NCI-H2107 (cell line): ENCODE results near the gene RPL22.

Experiments used
- DNase-seq: peaks from one replicate; lab custom pipeline; 2025; lab: John Stamatoyannopoulos, UW

Gene RPL22

DNA sequence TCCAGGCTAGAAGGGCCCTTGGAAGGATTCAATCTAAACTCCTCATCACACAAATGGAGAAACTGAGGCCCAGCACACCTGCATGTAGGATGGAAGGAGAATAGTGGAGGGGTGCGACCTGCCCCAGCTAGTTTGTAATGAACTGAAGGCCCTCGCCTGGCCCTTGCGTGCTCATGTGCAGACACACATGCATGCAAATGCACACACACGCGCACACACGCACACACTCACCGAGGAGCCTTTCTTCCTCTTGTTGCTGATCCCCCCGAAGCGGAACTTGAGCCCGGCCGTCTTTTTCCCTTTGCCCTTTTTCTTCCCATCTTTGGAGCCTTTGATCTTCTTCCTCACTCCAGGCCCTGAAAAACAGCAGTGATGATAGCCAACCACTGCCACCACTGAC lies 47.2 kb downstream of the RPL22 start:
- DNase-seq, result no peak

DNA sequence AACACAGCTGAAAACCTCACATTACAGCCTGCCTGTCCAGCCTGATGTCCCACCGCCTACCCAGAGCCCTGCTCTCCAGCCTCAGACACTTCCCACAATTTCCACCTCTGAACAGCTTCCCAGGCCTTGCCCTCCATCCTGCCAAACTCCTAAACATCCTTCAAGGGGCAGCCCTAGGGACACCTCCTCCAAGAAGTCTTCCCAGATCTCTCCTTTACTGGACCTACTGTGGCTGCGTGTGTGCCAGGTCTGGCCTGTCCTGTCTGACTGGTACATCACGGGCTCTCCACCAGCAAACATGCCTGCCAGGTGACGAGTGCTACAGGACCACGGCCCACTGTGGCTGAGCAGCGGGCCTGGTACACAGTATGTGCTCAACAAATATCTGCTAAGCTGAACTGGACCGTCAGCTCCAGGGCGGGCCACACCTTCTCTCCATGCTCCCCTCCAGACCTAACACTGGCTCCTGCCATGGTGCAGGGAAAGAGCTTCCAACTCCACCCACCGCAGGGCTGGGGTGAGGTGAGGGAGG lies 48.0 kb downstream of the RPL22 start:
- no peak for DNase-seq

DNA sequence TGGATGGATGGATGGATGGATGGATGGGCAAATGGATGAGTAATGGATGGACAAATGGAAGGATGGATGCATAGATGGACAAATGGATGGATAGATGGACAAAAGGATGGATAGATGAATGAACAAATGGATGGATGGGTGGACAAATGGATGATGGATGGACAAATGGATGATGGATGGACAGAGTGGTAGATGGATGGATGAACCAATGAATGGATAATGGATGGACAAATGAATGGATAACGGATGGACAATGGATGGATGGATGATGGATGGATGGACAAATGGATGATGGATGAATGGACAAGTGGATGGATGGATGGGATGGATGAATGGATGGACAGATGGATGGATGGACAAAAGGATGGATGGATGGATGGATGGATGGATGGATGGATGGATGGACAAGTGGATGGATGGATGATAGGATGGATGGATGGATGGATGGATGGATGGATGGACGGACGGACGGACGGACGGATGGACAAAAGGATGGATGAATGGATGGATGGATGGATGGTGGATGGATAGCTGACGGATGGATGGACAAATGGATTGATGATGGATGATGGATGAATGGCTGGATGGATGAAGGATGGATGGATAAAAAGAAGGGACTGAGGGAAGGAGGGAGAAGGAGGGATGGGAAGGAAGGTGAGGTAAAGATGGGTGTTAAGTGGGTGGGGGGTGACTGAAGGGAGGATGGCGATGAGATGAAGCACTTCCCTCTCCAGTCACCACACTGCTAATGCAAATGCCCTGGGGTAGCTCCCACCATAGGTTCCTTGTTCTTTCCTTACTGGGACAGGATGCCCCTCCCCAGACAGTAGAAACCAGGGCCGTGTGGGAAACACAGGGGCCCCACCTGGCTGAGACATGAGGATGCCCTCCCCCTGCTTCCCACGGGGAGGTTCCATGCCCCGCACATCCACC lies 49.1 kb downstream of the RPL22 start:
- DNase-seq, result no peak

DNA sequence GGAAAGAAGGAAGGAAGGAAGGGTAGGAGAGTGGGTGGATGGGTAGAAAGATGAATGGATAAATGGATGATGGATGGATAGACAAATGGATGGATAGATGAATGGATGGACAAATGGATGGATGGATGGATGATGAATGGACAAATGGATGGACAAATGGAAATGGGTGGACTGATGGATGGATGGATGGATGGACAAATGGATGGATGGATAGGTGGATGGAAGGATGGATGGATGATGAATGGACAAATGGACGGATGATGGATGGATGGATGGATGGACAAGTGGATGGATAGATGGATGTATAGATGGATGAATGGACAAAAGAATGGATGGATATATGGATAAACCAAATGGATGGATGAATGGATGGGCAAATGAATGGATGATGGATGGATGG lies 49.8 kb downstream of the RPL22 start:
- no peak for DNase-seq

DNA sequence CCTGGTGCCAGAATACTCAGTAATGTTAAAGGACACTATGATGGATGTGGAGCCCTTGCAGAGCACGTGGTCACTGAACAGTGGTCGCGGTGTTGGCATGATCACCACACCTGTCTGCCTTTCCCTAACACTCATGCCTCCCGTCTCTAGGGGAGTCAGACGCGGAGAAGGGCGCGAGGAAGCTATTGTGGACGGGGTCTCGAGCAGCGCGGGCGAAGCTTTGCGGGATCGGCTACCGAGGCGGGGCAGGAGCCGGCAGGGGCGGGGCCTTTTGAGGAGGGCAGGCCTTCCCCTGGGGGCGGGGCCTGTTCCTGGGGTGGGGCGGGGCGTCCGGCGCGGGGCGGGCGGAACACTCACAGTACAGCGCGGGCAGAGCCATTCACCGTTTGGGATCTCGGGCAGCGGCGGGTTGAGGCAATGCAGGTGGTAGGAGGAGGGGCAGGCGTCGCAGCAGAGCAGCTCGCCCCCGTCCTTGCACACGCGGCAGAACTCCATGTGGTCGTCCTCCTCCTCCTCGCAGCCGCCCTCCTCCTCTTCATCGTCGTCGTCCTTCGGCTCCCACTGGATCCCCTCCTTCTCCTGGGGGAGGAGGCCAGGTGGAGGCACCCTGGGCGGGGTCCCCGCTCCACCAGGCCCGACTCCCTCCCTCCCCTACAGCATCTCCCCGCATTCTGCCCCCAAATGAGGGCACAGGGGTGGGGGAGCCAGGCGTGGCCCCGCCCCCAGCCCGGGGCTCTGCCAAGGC lies 50.7 kb downstream of the RPL22 start:
- DNase-seq, result no peak

DNA sequence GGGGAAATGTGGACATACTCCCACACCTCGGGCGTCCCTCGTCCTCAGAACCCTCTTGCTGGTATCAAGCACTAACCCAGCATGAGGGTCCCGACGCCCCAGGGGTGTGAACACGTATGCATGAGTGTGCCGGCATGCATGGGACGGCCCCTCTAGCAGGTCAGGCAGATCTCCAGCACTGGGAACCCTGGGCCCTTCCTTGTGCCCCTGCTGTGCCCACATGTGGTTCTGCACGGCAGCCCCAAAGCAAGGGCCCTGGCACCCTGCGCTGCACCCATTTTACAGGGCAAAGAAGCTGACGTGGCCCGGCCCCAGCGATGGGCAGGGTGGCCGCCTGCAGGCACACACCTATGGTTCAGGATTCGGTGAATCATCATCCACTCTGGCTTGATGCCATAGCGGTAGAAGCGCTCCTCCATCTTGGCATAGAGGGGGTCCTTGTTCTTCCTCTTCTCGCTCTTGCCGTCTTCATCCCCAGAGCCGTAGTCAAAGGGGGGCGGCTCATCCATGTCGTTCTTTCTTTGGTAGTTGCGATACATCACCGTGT lies 53.5 kb downstream of the RPL22 start:
- no peak for DNase-seq

DNA sequence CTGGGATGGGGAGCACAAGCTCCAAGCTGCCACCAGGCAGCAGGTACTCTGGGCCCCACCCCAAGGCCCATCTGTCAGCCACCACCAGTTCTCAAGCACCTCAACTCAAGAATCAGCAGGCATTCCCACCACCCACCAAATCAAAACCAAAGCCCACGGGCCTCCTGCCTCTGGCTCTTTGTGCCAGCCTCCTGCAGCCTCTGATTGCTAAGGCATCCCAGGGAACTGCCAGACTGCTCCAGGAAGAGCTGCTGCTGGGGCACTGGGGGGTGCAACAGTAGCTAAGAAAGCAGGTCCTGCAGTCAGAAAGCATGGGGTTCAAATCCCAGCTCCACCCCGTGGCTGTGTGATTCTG lies 54.0 kb downstream of the RPL22 start:
- DNase-seq, result no peak

DNA sequence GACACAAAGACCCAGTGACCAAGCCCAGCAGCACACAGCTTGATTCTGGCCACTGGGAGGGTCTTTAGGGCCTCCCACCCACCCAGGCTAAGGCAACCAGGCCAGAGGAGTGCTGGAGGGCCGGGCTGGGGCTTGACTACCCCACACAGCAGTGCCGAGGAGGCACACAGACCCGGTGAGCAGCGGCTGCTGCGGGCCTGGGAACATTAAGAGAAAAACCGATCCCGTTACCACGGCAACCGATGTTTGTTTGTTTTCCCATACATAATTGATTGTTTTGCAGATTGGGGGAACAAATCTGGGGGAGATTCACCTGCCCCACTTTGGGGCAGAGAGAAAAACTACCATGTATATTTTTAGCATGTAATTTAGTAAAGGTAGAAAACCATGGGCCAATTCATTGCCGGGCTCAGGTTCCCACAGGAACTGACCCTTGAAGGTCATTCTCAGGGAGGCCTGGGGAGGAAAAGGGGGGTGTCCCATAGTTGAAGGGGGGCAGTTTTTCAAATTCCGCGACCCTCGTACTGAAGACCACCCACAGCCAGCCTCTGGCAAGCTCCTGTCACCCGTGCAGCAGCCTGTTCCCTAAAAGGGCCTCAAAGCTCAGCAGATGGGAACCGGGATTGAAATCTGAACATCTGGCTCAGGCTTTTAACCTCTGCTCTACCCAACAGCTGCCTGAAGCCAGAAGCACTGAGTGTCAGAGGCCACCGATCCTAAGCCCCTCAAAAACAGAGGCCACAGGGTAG lies 54.6 kb downstream of the RPL22 start:
- DNase-seq, result no peak

DNA sequence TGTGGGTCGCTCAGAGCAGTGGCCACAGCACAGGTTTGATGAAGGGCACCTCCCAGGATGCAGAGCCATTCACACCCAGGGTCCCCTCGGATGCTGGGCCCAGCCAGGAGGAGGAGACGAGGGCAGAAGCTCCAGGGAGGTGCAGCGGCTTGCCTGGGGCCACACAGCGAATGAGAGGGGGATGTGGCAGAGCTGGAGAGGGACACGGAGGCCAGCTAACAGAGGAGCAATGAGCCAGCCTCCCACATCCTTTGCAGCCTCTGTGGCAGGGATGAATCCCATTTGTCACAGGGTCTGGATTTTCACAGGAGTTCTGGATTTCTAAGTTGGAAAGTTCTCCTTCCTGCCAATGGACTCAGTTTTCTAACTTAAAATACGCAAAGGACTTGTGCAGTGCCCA lies 55.2 kb downstream of the RPL22 start:
- DNase-seq, result no peak

DNA sequence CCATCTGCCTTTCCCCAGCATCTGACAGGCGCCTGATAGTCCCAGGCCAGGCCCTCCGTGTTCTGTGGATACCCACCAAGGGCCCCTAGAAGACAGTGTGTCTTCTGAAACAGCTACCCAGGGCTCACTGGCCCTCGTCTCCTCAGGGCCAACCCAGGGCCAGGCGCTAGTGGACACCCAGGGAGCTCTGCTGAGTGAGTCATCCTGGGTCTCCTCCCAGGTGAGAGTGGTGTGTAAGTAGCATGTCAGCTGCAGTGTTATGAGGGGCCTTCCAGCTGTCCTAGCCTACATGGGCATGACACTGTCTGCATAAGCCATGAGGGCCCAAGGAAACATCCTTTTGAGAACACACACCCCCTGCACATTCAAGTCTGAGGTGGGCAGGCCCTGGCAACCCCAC lies 56.0 kb downstream of the RPL22 start:
- DNase-seq, result no peak

DNA sequence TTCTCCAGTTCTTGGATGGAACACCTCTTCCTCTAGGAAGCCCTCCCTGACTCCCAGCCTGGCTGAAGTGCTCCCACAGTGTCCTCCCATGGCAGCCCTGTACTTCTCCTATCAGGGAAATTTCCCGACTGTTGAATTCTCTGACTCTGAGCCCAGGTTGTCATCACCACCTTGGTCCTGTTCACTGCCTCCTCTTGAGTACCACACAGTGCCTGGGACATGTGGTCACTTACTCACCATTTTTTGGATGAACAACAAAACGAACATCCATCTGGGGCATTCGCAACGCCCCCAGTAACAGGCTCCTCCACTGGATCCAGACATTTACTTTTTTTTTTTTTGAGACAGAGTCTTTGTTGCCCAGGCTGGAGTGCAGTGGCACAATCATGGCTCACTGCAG lies 56.7 kb downstream of the RPL22 start:
- no peak for DNase-seq

DNA sequence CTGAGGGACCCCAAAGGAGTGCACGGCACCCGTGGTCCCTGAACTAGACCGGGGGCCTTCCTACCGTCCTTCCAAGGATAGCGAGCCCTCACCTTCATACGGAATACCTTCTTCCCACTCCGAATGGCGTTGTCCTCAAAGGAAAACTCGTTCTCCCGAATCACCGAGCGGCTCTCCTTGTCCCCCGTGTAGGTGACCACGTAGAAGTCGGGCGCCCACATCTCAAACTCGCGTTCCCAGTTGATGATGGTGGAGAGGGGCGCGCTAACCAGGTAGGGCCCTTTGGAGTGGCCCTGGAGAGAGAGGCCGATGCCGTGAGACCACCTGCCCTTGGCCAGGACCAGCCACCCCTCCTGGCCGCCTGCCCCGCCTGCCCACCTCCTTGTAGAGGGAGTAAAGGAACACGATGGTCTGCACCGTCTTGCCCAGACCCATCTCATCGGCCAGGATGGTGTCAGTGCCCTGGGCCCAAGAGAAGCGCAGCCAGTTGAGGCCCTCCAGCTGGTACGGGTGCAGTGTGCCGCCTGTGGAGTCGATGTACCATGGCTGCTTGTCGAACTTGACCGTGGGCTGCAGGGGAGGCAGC lies 57.3 kb downstream of the RPL22 start:
- DNase-seq, result no peak

DNA sequence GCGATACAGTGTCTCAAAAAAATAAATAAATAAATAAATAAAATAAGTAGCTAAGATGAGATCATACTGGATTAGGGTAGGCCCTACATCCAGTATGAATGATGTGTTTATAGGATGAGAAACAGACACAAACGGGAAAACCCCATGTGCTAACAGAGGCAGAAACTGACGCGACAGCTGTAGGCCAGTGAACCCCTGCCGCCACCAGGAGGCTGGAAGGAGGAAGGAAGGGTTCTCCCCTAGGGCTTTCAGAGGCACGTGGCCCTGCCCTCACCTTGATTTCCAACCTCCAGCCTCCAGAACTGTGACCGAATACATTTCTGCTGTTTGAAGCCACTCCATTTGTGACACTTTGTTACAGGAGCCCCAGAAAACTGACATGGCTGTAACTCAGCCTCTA lies 57.8 kb downstream of the RPL22 start:
- no peak for DNase-seq

DNA sequence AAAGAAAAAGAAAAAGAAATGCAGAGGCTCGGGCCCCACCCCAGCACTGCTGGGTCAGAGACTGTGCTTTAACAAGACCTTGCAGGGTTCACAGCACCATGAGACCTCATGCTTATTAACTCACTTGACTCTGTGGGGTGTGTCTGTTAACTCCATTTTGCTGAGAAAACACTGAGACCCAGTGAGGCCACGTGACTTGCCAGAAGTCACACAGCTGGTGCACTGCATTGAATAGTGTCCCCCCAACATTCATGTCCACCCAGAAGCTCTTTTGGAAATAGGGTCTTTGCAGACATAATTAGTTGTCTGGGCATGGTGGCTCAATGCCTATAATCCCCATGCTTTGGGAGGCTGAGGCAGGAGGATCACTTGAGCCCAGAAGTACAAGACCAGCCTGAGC lies 59.0 kb downstream of the RPL22 start:
- DNase-seq, result no peak

DNA sequence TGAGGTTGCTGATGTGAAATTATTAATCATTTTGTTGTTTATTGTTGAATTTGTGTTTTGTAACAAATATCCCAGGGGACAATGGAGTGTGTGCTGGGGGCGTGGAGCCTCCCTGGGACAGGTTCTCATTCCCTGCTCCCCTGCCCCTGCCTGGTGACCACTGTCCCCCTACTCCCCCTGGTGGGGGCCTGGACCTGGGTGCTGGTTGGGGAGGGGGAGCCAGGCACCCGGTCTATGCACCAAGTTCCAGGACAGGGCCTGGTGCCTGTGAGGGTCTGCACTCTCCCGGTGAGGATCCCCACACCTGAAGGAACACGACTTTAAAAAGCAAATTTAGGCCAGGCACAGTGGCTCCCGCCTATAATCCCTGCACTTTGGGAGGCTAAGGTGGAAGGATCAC lies 61.6 kb downstream of the RPL22 start:
- DNase-seq, result no peak

DNA sequence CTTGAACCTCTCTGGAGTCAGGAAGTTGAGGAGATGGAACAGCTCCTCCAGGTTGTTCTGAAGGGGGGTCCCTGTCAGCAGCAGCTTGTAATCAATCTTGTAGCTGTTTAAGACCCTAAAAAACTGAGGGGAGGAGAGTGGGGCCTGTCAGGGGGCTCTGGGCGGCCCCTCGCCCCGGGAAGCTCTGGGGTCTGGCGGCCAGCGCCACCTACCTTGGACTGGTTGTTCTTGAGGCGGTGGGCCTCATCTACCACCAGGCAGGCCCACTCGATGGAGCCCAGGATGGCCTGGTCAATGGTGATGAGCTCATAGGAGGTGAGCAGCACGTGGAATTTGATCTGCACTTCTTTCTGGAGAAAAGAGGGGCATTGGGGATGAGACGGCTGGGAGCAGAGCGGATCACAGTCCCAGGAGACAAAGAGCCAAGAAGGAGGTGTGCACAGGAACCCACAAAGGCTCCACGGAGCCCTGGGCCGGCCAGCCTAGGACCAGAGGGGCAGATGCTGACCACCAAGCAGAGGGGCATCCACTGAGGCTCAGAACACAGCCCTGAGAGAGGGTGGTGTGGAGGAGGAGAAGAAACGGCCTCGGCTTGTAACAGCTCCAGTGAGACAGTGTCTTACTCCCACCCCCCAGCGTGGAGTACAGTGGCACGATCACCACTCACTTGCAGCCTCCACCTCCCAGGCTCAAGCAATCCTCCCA lies 62.7 kb downstream of the RPL22 start:
- DNase-seq, result no peak
